OCI-M2 (cell line): ENCODE results near the gene DNAJC1.
A peak's percentile ranks its signal among the peaks of the same experiment; 100 is the strongest.
"Not testable (repeated sequence)": the region's sequence is repeated elsewhere in the genome, so short reads cannot be mapped to it uniquely, and the experiment has no call there.

Source experiments
- DNase-seq: peaks from one replicate; lab custom pipeline; 2025; ENCODE audit not compliant: unreplicated experiment; lab: John Stamatoyannopoulos, UW

DNAJC1 gene

GRCh38 chr10:21830037-21830436 is 173.5 kb downstream of the DNAJC1 start:
- no peak for DNase-seq

GRCh38 chr10:21827308-21827707 is 176.2 kb downstream of the DNAJC1 start:
- DNase-seq = no peak

- DNase-seq = no peak
Observed at GRCh38 chr10:21826725-21827124, 176.8 kb downstream of the DNAJC1 start.

GRCh38 chr10:21825345-21825744 is 178.2 kb downstream of the DNAJC1 start:
- no peak for DNase-seq

DNA sequence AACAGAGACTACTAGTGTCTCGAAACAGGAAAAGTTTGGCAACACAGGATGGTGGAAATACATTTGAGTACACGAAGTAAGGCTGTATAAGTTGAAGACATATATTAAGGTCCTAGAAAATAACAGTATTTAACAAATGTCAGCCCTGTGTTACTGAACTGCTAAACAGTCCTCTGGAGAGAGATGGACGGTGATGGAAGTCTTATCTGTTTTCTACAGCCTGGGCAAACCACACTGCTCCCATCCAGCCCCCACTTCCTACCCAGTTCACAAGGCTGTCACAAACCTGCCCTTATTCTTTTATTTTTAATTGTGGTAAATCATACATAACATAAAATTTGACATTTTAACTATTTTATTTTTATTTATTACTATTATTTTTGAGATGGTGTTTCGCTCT is 179.1 kb downstream of the DNAJC1 start:
- no peak for DNase-seq

- DNase-seq = no peak
Observed at GRCh38 chr10:21823617-21824016, 179.9 kb downstream of the DNAJC1 start.

DNA sequence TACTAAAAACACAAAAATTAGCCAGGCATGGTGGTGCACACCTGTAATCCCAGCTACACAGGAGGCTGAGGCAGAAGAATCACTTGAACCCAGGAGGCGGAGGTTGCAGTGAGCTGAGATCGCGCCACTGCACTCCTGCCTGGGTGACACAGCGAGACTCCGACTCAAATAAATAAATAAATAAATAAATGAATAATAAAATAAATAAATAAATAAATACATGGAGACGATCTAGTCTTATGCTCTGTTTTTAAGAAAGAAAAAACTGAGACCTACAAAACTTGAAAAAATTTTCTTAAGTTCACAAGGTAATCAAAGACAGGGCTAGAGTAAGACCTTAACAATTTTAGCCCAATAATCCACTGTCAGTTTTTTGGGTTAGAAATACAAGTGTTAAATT is 181.3 kb downstream of the DNAJC1 start:
- DNase-seq = not testable (repeated sequence)

DNA sequence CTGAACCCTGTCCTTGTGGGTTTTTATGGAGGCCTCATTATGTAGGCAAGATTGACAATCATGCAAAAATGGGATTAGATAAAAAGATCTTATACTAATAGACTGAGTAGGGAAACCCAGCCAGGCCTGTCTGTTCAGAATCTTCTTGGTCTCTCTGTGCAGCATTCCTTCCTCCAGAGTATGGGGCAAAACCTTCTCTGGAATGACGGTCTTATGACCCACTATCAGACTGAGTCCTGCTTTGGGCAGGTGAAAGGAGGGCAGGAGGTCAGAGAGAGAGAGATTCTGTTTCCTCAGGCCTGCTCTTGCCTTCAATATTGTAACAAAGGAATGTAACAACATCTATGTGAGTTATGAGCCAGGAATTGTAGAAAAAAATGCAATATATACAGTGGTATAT is 182.6 kb downstream of the DNAJC1 start:
- DNase-seq = no peak

DNA sequence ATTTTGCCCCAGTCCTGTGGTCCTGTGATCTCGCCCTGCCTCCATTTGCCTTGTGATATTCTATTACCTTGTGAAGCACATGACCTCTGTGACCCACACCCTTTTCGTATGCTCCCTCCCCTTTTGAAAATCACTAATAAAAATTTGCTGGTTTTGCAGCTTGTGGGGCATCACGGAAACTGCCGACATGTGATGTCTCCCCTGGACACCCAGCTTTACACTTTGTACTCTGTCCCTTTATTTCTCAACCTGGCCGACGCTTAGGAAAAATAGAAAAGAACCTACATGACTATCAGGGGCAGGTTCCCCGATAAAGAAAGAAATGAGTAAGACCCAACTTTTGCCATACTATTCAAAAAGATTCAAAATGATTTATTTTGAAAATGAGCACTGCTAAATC is 185.1 kb downstream of the DNAJC1 start:
- not testable (repeated sequence) for DNase-seq

- no peak for DNase-seq
Observed at GRCh38 chr10:21814866-21815265, 188.7 kb downstream of the DNAJC1 start.

DNA sequence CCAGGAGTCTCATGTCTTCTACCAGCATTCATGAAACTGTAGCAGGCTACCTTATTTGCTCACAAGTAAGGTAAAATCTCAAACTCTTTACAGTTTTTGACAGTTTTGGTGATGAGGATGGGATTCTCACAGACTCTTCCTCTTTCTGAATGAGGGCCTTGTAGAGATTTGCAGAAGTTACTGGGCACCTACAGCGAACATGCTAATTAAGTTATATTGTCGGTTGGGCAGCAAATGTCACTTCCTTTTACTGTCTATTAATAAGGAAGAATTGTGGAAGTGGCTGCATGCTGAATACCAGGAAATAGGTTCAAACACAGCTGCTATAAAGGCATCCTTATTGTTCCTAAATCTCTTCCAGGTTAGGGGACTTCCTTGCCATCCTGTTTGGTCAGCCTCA is 189.6 kb downstream of the DNAJC1 start:
- no peak for DNase-seq

DNA sequence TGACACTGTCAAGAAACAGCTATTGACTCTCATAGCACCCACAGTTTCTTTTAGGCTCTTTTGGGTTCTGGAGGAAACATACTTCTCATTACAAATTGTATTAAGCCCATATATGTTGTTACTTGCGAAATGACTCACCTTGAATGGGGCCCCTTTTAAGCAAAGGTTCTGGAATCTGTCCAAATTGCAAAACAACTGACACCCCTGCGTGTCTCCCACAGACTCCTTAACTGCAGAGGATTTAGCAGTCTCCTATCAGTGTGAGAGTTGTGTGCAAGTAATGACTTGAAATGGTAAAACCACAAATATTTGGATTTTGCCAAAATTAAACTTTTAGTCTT is 192.3 kb downstream of the DNAJC1 start:
- DNase-seq = no peak

DNA sequence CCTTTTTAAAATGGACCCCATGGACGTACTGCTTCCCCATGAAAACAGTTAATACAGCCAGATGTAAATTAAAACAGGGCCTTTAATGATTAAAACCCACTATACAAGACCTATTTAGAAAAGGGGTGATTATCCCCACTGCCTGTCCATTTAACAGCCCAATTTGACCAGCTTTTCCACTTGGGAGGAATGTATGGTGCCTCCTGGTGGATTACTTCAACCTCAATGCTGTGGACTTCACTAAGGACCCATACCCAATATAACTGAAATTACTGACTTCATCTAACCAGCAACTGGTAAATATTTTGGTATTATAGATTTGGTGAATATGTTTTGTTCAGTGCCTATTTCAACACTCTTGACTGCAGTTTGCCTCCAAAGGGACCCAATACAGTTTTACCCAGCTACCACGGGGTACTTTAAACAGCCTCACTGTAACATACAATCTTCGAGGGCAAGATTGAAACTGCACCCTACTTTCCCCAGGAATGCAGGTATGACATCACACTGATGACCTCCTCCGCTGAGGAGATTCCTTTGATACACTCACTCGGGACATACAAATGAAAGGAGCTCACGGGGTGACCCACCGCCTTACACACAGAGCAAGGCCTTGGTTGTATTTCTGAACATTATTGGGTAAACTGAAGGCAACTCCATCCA is 192.8 kb downstream of the DNAJC1 start:
- no peak for DNase-seq

DNA sequence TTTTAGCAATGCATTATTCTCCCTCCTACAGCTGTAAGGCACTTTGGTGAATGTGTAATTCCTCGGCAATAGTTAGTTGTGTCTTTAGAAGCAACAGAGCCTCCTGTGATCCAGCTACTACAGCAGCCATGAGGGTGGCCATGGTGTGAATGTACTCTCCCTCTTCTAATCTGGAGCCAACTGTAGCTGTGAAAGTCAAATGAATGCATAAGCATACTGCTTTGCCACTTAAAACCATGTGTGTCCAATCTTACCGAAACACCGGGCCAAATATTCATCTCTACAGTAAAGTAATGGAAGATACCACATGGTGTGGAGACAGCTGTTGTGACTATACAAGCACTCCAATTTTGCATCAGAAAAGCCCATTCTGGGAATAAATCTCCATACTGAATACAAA is 195.0 kb downstream of the DNAJC1 start:
- no peak for DNase-seq

- DNase-seq = peak; percentile 11
Observed at GRCh38 chr10:21807180-21807579, 196.3 kb downstream of the DNAJC1 start.

DNA sequence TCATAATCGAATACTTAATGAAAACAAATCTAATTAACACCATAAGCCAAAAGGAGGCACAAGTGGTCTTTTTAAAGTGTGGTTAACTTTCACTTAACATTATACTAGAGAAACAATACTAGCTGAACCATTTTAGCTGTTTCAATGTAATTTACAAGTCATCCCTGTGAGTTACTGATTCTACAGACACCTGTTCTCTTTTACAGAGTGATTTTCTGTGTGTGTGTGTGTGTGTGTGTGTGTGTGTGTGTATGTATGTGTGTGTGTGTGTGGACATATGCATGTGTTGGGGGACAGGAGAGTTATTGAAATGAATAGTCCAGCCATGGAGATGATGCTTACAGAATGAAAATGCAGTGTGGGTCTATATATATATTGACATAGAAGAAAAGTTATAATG is 200.2 kb downstream of the DNAJC1 start:
- no peak for DNase-seq

DNA sequence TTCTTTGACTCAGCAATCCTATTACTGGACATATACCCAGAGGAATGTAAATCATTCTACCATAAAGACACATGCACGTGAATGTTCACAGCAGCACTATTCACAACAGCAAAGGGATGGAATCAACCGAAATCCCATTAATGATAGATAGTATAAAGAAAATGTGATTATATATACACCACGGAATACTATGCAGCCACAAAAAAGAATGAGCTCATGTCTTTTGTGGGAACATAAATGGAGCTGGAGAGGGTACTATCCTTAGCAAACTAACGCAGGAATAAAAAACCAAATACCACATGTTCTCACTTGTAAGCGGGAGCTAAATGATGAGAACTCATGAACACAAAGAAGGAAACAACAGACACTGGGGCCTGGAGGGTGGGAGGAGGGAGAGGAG is 201.9 kb downstream of the DNAJC1 start:
- no peak for DNase-seq

GRCh38 chr10:21797984-21798765 is 205.4 kb downstream of the DNAJC1 start:
- DNase-seq = no peak

- DNase-seq = no peak
Observed at GRCh38 chr10:21797533-21797932, 206.0 kb downstream of the DNAJC1 start.

DNA sequence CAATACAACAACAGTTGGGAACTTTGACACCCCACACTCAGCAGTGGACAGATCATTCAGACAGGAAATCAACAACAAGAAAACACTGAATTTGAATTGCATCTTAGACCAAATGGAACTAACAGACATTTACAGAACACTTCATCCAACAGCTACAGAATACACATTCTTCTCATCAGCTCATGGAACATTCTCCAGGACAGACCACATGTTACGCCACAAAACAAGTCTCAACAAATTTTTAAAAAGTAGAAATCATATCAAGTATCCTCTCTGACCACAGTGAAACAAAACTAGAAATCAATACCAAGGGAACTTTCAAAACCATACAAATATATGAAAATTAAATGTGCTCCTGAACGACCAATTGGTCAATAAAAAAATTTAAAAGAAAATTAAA is 212.3 kb downstream of the DNAJC1 start:
- DNase-seq = no peak

- no peak for DNase-seq
Observed at GRCh38 chr10:21776883-21777282, 226.6 kb downstream of the DNAJC1 start.

GRCh38 chr10:21771219-21771618 is 232.3 kb downstream of the DNAJC1 start:
- no peak for DNase-seq

DNA sequence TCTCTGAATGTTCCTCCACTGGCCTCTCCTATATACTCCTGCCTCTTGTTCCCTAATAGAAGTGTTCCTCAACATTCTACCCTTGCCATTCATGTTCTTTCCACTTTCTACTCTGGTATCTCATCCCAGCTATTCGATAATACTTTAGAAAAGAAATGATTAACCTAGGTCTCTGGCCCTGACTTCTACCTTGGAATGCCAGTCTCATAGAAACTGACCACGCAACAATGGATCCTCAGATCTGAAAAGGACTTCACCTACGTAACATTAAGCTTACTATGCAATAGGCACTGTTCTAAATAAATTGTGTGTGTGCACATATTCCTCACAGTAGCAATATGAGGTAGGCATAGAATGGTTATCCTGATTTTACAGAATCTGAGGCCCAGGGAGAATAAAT is 234.5 kb downstream of the DNAJC1 start:
- DNase-seq = no peak
